Measurements from ENCODE around the gene ZNF438. TPM values are rescaled to one million over a fixed set of nuclear protein-coding genes. Genes with fewer than 3 reads are reported as not detected.

ZNF438 gene
- total RNA-seq, 4 donors from 2014 or later: 17.6 to 34.8 (median 23.6) TPM

- no peak for TF ChIP-seq CTCF (IDR thresholded peaks at IDR 0.05; ENCODE audit: low read depth)
Measured at GRCh38 chr10:30816159-30816819, 215.4 kb downstream of the ZNF438 start.

- TF ChIP-seq CTCF (IDR thresholded peaks at IDR 0.05; ENCODE audit: low read depth): no peak
Measured at GRCh38 chr10:30813872-30814481, 217.7 kb downstream of the ZNF438 start.

- no peak for TF ChIP-seq CTCF (IDR thresholded peaks at IDR 0.05; ENCODE audit: low read depth)
Measured at GRCh38 chr10:30812018-30812851, 219.4 kb downstream of the ZNF438 start.

- no peak for TF ChIP-seq CTCF (IDR thresholded peaks at IDR 0.05; ENCODE audit: low read depth)
Measured at GRCh38 chr10:30811276-30812017, 220.2 kb downstream of the ZNF438 start.

GRCh38 chr10:30810416-30810815 lies 221.2 kb downstream of the ZNF438 start:
- no peak for TF ChIP-seq CTCF (IDR thresholded peaks at IDR 0.05; ENCODE audit: low read depth)

GRCh38 chr10:30806850-30807249 lies 224.8 kb downstream of the ZNF438 start:
- no peak for TF ChIP-seq CTCF (IDR thresholded peaks at IDR 0.05; ENCODE audit: low read depth)
